ENCODE data around the gene BCAP31. TPM values are rescaled to one million over a fixed set of nuclear protein-coding genes. Genes with fewer than 3 reads are reported as not detected.

Gene BCAP31
- total RNA-seq, 1 experiment from 2014 or later: 235 TPM

DNA sequence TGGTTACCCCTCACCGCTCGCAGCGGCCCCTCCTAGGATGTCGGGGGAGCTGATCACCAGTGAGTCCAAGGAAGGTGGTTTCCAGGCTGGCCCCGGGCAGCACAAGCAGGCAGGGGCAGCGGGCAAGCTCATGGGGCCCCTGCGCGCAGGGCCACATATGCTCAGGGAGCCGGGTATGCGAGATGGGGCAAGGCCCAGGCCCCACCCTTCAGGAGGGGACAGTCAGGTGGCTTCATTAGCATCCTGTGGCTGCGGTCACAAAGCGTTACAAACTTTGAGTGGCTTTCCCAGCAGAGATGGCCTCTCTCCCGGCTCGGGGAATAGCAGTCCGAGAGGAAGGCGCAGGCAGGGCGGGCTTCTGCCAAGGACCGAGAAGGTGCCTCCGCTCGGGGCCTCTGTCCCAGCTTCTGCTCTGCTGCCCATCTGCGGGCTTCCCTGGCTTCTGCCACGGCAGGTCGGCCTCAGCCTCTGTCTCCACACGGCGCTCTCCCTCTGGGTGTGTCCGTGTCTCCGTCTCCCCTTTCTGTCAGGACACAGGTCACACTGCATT, 13.9 kb upstream of the BCAP31 start:
- no peaks in the 10 kb centered on the region for H3K36me3 ChIP-seq (ENCODE audit: insufficient read depth, low read length, poor library complexity, severe bottlenecking)
- H3K9me3 ChIP-seq (ENCODE audit: low read depth, low read length, poor library complexity, severe bottlenecking): no peaks in the 10 kb centered on the region
- BruUV-seq (replicated peaks): no TSS peak
- TF ChIP-seq EZH2 (IDR thresholded peaks at IDR 0.05; ENCODE audit: borderline replicate concordance, low read depth, low read length, poor library complexity, severe bottlenecking): no peak
- TF ChIP-seq, protein P1, sequence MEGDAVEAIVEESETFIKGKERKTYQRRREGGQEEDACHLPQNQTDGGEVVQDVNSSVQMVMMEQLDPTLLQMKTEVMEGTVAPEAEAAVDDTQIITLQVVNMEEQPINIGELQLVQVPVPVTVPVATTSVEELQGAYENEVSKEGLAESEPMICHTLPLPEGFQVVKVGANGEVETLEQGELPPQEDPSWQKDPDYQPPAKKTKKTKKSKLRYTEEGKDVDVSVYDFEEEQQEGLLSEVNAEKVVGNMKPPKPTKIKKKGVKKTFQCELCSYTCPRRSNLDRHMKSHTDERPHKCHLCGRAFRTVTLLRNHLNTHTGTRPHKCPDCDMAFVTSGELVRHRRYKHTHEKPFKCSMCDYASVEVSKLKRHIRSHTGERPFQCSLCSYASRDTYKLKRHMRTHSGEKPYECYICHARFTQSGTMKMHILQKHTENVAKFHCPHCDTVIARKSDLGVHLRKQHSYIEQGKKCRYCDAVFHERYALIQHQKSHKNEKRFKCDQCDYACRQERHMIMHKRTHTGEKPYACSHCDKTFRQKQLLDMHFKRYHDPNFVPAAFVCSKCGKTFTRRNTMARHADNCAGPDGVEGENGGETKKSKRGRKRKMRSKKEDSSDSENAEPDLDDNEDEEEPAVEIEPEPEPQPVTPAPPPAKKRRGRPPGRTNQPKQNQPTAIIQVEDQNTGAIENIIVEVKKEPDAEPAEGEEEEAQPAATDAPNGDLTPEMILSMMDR (conservative IDR thresholded peaks at IDR 0.05; ENCODE audit: low read depth, low read length): no peak
- CTCF ChIA-PET: no interaction called here
- H3K4me1 ChIP-seq (ENCODE audit: insufficient read depth, low read length, poor library complexity, severe bottlenecking): no peaks in the 10 kb centered on the region
- no peak overlapping the region for H3K4me3 ChIP-seq (ENCODE audit: low read depth, low read length, poor library complexity, severe bottlenecking)
- POLR2A ChIA-PET (ENCODE audit: low non-redundant PET): no interaction called here
- H3K27me3 ChIP-seq (replicated peaks; ENCODE audit: insufficient read depth, low read depth, low read length, poor library complexity): no peaks in the 10 kb centered on the region
- H3K27ac ChIP-seq (ENCODE audit: low read depth, low read length, poor library complexity, severe bottlenecking): no peak overlapping the region
- no peak for DNase-seq (ENCODE audit: low spot score)
- intact Hi-C loops (cut with micrococcal nuclease; ENCODE audit: unreplicated experiment): no loop called here

DNA sequence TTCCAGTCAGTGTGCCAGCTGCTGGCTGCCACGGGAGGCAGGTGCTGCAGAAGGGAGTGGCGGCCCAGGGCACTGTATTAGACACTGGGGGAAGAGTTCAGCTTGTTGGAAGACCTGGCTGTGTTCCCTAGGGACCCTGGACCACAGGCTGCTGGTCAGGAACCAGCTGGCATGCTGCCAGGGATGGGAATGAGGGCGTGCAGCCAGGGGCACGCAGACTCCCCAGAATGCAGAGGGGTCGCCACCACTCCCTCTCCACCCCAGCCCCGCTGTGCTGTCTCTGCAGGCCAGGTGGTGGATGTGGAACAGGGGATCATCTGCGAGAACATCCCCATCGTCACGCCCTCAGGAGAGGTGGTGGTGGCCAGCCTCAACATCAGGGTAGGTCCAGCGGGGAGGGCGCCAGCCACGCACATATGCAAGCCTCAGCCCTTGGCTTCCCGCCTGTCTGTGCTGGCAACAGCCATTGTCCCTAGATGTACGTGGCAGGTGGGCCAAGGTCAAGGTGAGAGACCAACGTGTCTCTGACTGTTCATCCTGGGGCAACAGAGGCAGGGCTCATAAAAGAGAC, 12.8 kb upstream of the BCAP31 start:
- intact Hi-C loops (cut with micrococcal nuclease; ENCODE audit: unreplicated experiment): no loop called here
- CTCF ChIA-PET: no interaction called here
- no peak for DNase-seq (ENCODE audit: low spot score)

DNA sequence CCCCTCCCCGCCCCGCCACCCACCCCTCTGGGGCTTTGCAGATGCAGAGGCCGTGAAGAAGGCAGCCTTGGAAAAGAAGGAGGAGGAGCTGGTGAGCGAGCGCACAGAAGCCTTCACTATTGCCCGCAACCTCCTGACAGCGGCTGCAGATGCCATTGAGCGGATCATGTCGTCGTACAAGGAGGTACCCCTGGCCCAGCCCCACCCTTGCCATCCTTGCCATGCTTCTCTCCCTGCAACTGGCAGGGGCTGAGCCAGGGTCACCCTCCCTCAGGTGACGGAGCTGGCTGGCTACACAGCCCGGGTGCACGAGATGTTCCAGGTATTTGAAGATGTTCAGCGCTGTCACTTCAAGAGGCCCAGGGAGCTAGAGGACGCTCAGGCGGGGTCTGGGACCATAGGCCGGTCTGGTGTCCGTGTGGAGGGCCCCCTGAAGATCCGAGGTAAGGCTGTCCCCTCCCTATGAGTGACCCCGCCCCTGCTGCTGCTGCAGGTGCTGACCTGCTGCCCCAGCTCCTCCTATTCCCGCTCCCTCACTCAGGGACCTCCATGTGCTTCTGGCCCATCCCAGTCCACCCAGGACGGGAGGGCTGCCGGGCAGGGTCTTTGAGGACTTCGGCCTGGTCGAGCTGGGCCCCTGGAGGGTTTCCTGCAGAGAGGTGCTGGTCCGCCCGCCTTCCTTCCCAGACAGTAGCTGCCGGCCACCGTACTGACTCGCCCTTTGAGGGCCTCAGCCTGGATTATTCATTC, 12.1 kb upstream of the BCAP31 start:
- H3K36me3 ChIP-seq (ENCODE audit: insufficient read depth, low read length, poor library complexity, severe bottlenecking): no peaks in the 10 kb centered on the region
- ChIA-PET POLR2A (ENCODE audit: low non-redundant PET) (no interaction called here), CTCF (no interaction called here)
- BruUV-seq (replicated peaks): no TSS peak
- intact Hi-C loops (cut with micrococcal nuclease; ENCODE audit: unreplicated experiment): no loop called here
- H3K4me3 ChIP-seq (ENCODE audit: low read depth, low read length, poor library complexity, severe bottlenecking): no peak overlapping the region
- no peak overlapping the region for H3K27ac ChIP-seq (ENCODE audit: low read depth, low read length, poor library complexity, severe bottlenecking)
- no peak for DNase-seq (ENCODE audit: low spot score)
- TF ChIP-seq, protein P1 (conservative IDR thresholded peaks at IDR 0.05; ENCODE audit: low read depth, low read length): no peak
- no peak for TF ChIP-seq EZH2 (IDR thresholded peaks at IDR 0.05; ENCODE audit: borderline replicate concordance, low read depth, low read length, poor library complexity, severe bottlenecking)
- no peaks in the 10 kb centered on the region for H3K9me3 ChIP-seq (ENCODE audit: low read depth, low read length, poor library complexity, severe bottlenecking)
- no peaks in the 10 kb centered on the region for H3K27me3 ChIP-seq (replicated peaks; ENCODE audit: insufficient read depth, low read depth, low read length, poor library complexity)
- H3K4me1 ChIP-seq (ENCODE audit: insufficient read depth, low read length, poor library complexity, severe bottlenecking): no peaks in the 10 kb centered on the region

More for the DNA sequence above, 12.8 kb upstream of the BCAP31 start:
- POLR2A ChIA-PET (ENCODE audit: low non-redundant PET): no interaction called here
- H3K9me3 ChIP-seq (ENCODE audit: low read depth, low read length, poor library complexity, severe bottlenecking): no peaks in the 10 kb centered on the region
- no peak overlapping the region for H3K4me3 ChIP-seq (ENCODE audit: low read depth, low read length, poor library complexity, severe bottlenecking)
- TF ChIP-seq, protein P1 (conservative IDR thresholded peaks at IDR 0.05; ENCODE audit: low read depth, low read length): no peak
- no peak for TF ChIP-seq EZH2 (IDR thresholded peaks at IDR 0.05; ENCODE audit: borderline replicate concordance, low read depth, low read length, poor library complexity, severe bottlenecking)
- no peaks in the 10 kb centered on the region for H3K4me1 ChIP-seq (ENCODE audit: insufficient read depth, low read length, poor library complexity, severe bottlenecking)
- BruUV-seq (replicated peaks): no TSS peak
- H3K36me3 ChIP-seq (ENCODE audit: insufficient read depth, low read length, poor library complexity, severe bottlenecking): no peaks in the 10 kb centered on the region
- H3K27me3 ChIP-seq (replicated peaks; ENCODE audit: insufficient read depth, low read depth, low read length, poor library complexity): no peaks in the 10 kb centered on the region
- H3K27ac ChIP-seq (ENCODE audit: low read depth, low read length, poor library complexity, severe bottlenecking): no peak overlapping the region
